Ishikawa (cell line): Measurements from ENCODE around the gene KNDC1.

ENCODE experiments used
- CEBPB ChIP-seq: IDR thresholded peaks from 2 replicates; pipeline ENCODE4 v1.6.1; 2012
- EP300 ChIP-seq: IDR thresholded peaks from 2 replicates; pipeline ENCODE4 v1.6.1; 2012; ENCODE audit warnings: borderline replicate concordance
- YY1 ChIP-seq: IDR thresholded peaks from 2 replicates; pipeline ENCODE4 v1.6.1; 2012; ENCODE audit warnings: low read depth

- TF ChIP-seq CEBPB (no peak), EP300 (no peak), YY1 (no peak)
Observed at GRCh38 chr10:133166828-133167692, 7.0 kb downstream of the KNDC1 start.
